Hepatocyte (in vitro differentiated cells): Measurements from ENCODE around the gene TKTL2. TPM values are rescaled to one million over a fixed set of nuclear protein-coding genes. Genes with fewer than 3 reads are reported as not detected.

Experiments used
- DNase-seq: peaks from one replicate; pipeline ENCODE4 v3.0.0-alpha.2; 2016; ENCODE audit warnings: low spot score
- H2AFZ ChIP-seq: fragments of 200-600 bp; sonication (generic); 2 replicates; pipeline ENCODE4 v1.6.0; 2016; ENCODE audit warnings: antibody characterized with exemption, mild to moderate bottlenecking
- H3K27ac ChIP-seq: fragments of 200-600 bp; sonication (generic); 2 replicates; pipeline ENCODE4 v1.5.1; 2016; ENCODE audit warnings: mild to moderate bottlenecking
- H3K27me3 ChIP-seq: fragments of 200-600 bp; sonication (generic); 2 replicates; pipeline ENCODE4 v1.6.1; 2016
- H3K36me3 ChIP-seq: fragments of 200-600 bp; sonication (generic); replicated peaks from 2 replicates; pipeline ENCODE4 v1.5.1; 2016; ENCODE audit warnings: low read depth; ENCODE audit not compliant: insufficient read depth
- H3K4me1 ChIP-seq: fragments of 200-600 bp; sonication (generic); 2 replicates; pipeline ENCODE4 v1.5.1; 2016; ENCODE audit warnings: mild to moderate bottlenecking, moderate library complexity; ENCODE audit not compliant: insufficient read depth
- H3K4me2 ChIP-seq: fragments of 200-600 bp; sonication (generic); 2 replicates; pipeline ENCODE4 v1.6.0; 2016
- H3K4me3 ChIP-seq: fragments of 200-600 bp; sonication (generic); 2 replicates; pipeline ENCODE4 v1.5.1; 2016; ENCODE audit warnings: mild to moderate bottlenecking
- H3K79me2 ChIP-seq: fragments of 200-600 bp; sonication (generic); 2 replicates; pipeline ENCODE4 v1.6.0; 2017; ENCODE audit warnings: mild to moderate bottlenecking
- H3K9me2 ChIP-seq: fragments of 200-600 bp; sonication (generic); replicated peaks from 2 replicates; pipeline ENCODE4 v1.6.0; 2017; ENCODE audit warnings: mild to moderate bottlenecking; ENCODE audit not compliant: insufficient read depth
- H3K9me3 ChIP-seq: fragments of 200-600 bp; sonication (generic); 2 replicates; pipeline ENCODE4 v1.5.1; 2016; ENCODE audit warnings: low read depth, mild to moderate bottlenecking
- H4K20me1 ChIP-seq: fragments of 200-600 bp; sonication (generic); 2 replicates; pipeline ENCODE4 v1.6.0; 2016; ENCODE audit warnings: mild to moderate bottlenecking; ENCODE audit not compliant: insufficient read depth, poor library complexity, severe bottlenecking
- CTCF ChIP-seq: fragments of 200-600 bp; sonication (generic); IDR thresholded peaks from 2 replicates; pipeline ENCODE4 v1.5.1; 2016; ENCODE audit warnings: antibody characterized with exemption, mild to moderate bottlenecking; ENCODE audit not compliant: poor library complexity
- EZH2 ChIP-seq: fragments of 200-600 bp; sonication (generic); IDR thresholded peaks from 2 replicates; pipeline ENCODE4 v1.6.1; 2016; ENCODE audit warnings: antibody characterized with exemption, mild to moderate bottlenecking, borderline replicate concordance
- EZH2phosphoT487 ChIP-seq: fragments of 200-600 bp; sonication (generic); IDR thresholded peaks from one replicate; pipeline ENCODE4 v1.6.1; 2018; ENCODE audit warnings: antibody characterized with exemption, mild to moderate bottlenecking, low read depth, moderate library complexity; ENCODE audit not compliant: unreplicated experiment, severe bottlenecking
- WGBS: methylation state at CpG from one replicate; pipeline ENCODE4 v1.1.6; 2016; ENCODE audit warnings: low lambda C conversion rate; ENCODE audit errors: missing lambda C conversion rate; 5-methylcytosine and 5-hydroxymethylcytosine counted together
- polyA plus RNA-seq: library from polyadenylated mRNA; unstranded; fragments of >200 nt; fragmentation: Nextera tagmentation; extraction: Ambion mirVana; gene quantifications from 2 replicates; pipeline ENCODE4 v1.2.1, GENCODE V29; 2016
- total RNA-seq: library from RNA; depleted of rRNA; stranded (reverse); fragments of >200 nt; gene quantifications from 2 replicates; pipeline ENCODE4 v1.2.3, GENCODE V29; 2014

TKTL2 gene
- total RNA-seq = not detected in 2 replicates
- not detected in 2 replicates for polyA plus RNA-seq

- H2AFZ ChIP-seq = no peak within 1 kb of the TSS
- TF ChIP-seq EZH2 (no peak), EZH2phosphoT487 (no peak), CTCF (no peak)
- H3K4me3 ChIP-seq = no peak within 1 kb of the TSS
These were observed at the start of gene TKTL2 for GRCh38 chr4:163473576-163473975. Gene TKTL2, minus strand, starts transcription at chr4:163473754. Its CDS starts 20 bp downstream, at chr4:163473734.

GRCh38 chr4:163515198-163515597 lies 41.6 kb upstream of the TKTL2 start:
- H3K9me2 ChIP-seq = no peaks in the 10 kb centered on the region
- WGBS = 96% methylated on average over 8 of the region's 8 CpGs
- H3K27ac ChIP-seq = no peak overlapping the region
- no peaks in the 10 kb centered on the region for H4K20me1 ChIP-seq
- H3K9me3 ChIP-seq = no peaks in the 10 kb centered on the region
- H2AFZ ChIP-seq = no peak overlapping the region
- no peak overlapping the region for H3K4me3 ChIP-seq
- no peaks in the 10 kb centered on the region for H3K36me3 ChIP-seq
- H3K4me1 ChIP-seq = no peaks in the 10 kb centered on the region
- TF ChIP-seq CTCF (no peak), EZH2phosphoT487 (no peak), EZH2 (no peak)
- DNase-seq = no peak
- no peaks in the 10 kb centered on the region for H3K27me3 ChIP-seq
- H3K4me2 ChIP-seq = no peak overlapping the region
- H3K79me2 ChIP-seq = peaks cover 14% of the 10 kb centered on the region

More at GRCh38 chr4:163473576-163473975, at the start of gene TKTL2:
- H3K4me1 ChIP-seq = no peaks in the 10 kb centered on the region
- no peak within 1 kb of the TSS for H3K4me2 ChIP-seq
- H3K36me3 ChIP-seq = no peaks in the 10 kb centered on the region
- WGBS = 95% methylated on average over 31 of the region's 32 CpGs
- no peaks in the 10 kb centered on the region for H3K79me2 ChIP-seq
- no peak within 1 kb of the TSS for H3K27ac ChIP-seq
- no peaks in the 10 kb centered on the region for H3K9me3 ChIP-seq
- no peaks in the 10 kb centered on the region for H3K27me3 ChIP-seq
- no peaks in the 10 kb centered on the region for H3K9me2 ChIP-seq
- H4K20me1 ChIP-seq = no peaks in the 10 kb centered on the region
- DNase-seq = no peak

GRCh38 chr4:163505374-163505773 lies 31.8 kb upstream of the TKTL2 start:
- DNase-seq = no peak
- Histone ChIP-seq H2AFZ (no peak overlapping the region), H3K79me2 (peaks cover 82% of the 10 kb centered on the region), H3K4me2 (no peak overlapping the region), H3K36me3 (no peaks in the 10 kb centered on the region), H3K4me3 (no peak overlapping the region), H3K27ac (no peak overlapping the region), H3K9me3 (no peaks in the 10 kb centered on the region), H3K27me3 (no peaks in the 10 kb centered on the region), H3K4me1 (no peaks in the 10 kb centered on the region), H4K20me1 (peaks cover 10% of the 10 kb centered on the region), H3K9me2 (no peaks in the 10 kb centered on the region)
- TF ChIP-seq CTCF = no peak
- no peak for TF ChIP-seq EZH2
- TF ChIP-seq EZH2phosphoT487 = no peak
- 92% methylated on average over 3 of the region's 3 CpGs for WGBS

- no peak overlapping the region for H3K4me3 ChIP-seq
- H2AFZ ChIP-seq = no peak overlapping the region
- H3K9me2 ChIP-seq = no peaks in the 10 kb centered on the region
- H3K9me3 ChIP-seq = no peaks in the 10 kb centered on the region
- H3K36me3 ChIP-seq = no peaks in the 10 kb centered on the region
- no peak for DNase-seq
- no peak overlapping the region for H3K4me2 ChIP-seq
- peaks cover 13% of the 10 kb centered on the region for H4K20me1 ChIP-seq
- TF ChIP-seq CTCF = no peak
- no peaks in the 10 kb centered on the region for H3K27me3 ChIP-seq
- peaks cover 97% of the 10 kb centered on the region for H3K79me2 ChIP-seq
- no peak overlapping the region for H3K27ac ChIP-seq
- peaks cover 5% of the 10 kb centered on the region for H3K4me1 ChIP-seq
- WGBS = 82% methylated on average over 1 of the region's 1 CpG
These were observed 27.0 kb upstream of the TKTL2 start for GRCh38 chr4:163500586-163500985.
